GM21576 (cell line): ENCODE data around the gene CREB3.

Source experiments
- ATAC-seq: cut with Tn5 transposase; IDR thresholded peaks from one replicate; pipeline ENCODE4 v1.9.1; 2021; ENCODE audit warnings: mild to moderate bottlenecking, moderate library complexity; ENCODE audit not compliant: unreplicated experiment

CREB3 gene

GRCh38 chr9:35700942-35701341 lies 31.5 kb upstream of the CREB3 start:
- no peak for ATAC-seq

DNA sequence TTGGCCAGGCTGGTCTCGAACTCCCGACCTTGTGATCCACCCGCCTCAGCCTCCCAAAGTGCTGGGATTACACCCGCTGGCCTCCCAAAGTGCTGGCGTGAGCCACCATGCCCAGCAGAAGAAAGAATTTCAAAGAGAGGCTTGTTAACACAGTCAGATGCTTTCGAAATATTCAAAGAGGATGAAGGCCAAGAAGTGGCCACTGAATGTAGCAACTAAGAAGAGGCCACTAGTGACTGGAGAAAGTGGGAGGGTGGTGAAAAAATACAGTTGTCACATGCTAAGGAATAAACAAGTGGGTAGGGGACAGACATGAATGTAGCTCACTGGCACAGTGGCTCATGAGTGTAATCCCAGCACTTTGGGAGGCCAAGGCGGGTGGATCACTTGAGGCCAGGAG lies 29.8 kb upstream of the CREB3 start:
- no peak for ATAC-seq

GRCh38 chr9:35703906-35704672 lies 28.4 kb upstream of the CREB3 start:
- no peak for ATAC-seq

DNA sequence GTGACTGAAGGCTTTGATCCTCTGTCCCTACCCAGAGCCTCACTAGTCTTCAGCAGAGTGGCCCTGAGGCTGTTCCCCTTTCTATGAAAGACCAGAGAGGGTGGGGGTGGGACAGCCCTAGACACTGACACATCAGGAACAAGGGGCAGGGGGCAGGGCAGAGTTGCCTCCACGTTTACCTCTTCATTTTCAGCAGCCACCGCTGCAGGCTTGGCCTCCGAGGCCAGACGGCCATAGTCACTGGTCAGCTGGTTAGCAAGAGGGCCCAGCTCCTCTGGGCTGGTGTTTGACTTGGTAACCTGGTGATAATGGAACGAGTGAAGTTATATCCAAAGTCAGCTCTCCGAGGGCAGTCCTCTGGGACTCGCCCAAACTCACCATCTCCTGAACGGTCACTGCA lies 27.1 kb upstream of the CREB3 start:
- ATAC-seq = no peak

DNA sequence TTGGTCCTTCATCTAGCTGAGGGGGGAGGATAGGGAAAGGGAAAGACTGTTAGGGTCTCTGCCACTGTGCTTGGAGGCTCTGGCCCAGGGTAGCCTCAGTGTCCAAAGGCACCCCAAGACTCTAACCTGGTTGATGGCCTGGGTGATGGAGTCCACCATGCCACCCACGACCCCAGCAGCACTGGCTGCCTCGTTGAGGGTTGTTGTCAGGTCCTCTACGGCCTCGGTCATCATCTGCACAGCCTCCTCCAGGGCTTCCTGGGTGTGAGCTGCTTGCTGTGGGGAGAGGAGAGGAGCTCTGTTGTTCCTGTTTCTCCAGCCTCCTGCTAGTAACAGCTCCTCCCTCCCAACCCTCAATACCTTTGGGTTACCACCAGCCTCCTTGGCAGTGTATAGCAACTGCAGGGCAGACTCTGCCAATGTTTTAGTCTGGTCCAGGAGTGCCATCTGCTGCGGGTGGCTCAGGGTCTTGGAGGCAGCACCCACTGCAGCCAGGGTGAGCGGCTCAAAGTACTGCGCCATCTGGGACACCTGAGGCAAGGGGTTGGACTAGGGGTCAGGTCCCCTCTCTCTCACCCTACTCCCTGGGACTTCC lies 26.5 kb upstream of the CREB3 start:
- ATAC-seq = no peak

- no peak for ATAC-seq
Measured at GRCh38 chr9:35706951-35707350, 25.5 kb upstream of the CREB3 start.

DNA sequence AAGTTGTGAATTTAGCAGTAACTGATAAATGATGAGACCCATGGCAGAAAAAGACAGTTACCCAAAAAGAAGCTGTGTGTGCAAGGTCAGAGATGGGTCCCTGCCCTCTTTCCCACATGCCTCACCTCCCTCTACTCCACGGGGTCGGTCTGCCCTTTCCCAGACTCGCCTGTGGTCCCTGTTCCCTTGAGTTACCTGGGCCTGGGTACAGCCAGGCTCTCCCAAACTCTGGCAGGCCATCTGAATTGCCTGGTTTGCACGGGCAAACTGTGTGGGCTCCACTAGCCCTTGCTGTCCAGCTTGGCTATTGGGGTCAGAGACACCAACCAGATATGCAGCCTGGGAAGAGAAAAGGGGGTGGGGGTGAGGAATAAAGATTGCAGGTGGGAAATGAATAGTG lies 24.3 kb upstream of the CREB3 start:
- ATAC-seq = no peak

- ATAC-seq = no peak
Measured at GRCh38 chr9:35710818-35711500, 21.5 kb upstream of the CREB3 start.

GRCh38 chr9:35711501-35712428 lies 20.7 kb upstream of the CREB3 start:
- ATAC-seq = no peak

- ATAC-seq = no peak
Measured at GRCh38 chr9:35712762-35713400, 19.6 kb upstream of the CREB3 start.

DNA sequence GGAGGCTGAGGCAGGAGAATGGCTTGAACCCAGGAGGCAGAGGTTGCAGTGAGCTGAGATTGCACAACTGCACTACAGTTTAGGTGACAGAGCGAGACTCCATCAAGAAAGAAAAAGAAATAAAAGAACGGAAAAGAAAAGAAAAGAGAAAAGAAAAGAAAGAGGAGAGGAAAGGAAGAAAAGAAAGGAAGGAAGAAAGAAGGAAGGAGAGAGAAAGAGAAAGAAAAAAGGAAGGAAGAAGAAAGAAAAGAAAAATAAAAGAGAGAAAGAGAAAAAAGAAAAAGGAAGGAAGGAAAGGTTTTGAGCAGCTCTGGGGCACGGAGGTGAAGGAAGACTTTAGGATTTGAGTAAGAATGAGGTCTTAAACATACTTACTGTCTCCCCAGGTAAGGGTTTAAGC lies 18.9 kb upstream of the CREB3 start:
- no peak for ATAC-seq

GRCh38 chr9:35714123-35714522 lies 18.3 kb upstream of the CREB3 start:
- no peak for ATAC-seq

DNA sequence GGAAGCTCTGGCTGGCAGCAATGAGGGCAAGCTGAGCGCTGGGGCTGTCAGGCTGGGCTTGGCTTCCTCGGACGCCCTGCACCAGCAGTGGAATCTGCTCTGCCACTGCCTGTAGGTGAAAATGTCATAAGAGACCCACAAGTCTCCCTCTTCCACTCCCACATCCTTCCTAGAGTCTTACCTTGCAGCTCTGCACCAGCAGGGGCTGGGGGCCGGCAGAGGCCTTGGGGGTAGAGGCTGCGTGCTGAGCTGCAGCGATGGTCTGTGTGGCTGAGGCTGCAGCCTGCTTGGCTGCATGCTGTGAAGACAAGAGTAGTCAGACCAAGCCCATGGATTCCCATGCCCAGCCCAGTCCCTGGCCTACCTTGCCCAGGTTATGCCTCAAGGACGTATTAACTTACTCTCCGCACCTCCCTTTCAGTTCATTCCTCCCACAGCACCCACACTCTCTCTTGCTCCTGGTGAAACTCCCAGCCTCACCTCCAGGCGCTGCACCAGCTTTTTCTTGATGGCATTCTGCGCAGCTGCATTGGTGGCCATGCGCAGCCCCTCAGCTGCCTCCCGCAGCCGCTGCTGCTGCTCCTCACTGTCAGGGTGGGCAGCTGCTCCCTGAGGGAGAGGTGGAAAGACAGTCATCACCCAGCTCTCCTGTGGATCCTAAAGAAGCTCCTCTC lies 17.8 kb upstream of the CREB3 start:
- ATAC-seq = no peak

DNA sequence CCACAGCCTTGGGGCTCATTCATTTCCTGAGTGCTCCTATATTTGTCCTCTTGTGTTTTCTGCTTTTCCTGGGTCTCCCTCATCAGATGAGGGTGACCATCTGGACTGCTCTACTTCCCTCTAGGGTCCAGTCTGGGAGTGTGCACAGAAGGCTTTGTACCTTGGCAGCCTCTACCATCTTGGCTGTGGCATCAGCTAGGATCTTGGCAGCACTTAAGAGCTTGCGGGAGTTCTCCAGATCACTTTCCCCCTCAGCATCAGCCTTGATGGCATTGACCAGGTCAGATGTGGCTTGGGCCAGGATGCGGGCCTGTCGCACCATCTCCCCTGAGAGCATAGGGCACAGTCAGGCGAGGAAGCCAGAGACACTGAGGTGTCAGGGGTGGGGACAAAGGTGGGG lies 16.2 kb upstream of the CREB3 start:
- ATAC-seq = no peak

DNA sequence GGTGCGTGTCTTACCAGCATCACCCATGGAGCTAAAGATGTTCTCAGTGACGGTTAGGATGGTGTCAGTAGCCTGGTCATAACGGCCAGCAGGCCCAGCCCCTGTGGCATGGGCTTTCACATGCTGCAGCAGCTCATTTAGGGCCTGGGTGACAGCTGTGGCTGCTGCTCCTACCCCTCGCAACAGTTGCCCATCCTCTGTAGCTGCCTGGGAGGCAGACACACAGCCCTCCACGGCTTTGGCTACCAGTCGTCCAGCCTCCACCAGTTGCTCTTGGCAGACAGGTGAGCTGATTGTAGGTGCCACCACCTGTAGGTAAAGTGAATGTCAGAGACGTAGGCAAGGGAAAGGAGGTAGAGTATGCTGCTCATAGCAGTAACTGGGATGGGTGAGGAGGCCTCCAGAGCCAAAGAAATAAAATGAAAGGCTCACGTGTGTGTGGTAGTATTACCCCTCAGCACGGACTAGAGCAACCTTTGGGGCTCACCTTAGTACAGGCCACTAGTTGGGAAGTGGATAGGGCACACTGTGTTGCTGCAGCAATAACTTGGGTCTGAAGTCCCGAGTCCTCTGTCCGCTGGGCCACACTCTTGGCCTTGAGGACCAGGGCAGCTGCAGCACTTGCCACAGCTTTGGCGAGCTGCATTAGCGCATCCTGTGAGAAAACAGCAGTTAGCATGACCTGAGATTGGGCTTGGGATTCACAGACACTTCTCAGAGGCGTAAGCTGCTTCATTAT lies 15.2 kb upstream of the CREB3 start:
- ATAC-seq = no peak

DNA sequence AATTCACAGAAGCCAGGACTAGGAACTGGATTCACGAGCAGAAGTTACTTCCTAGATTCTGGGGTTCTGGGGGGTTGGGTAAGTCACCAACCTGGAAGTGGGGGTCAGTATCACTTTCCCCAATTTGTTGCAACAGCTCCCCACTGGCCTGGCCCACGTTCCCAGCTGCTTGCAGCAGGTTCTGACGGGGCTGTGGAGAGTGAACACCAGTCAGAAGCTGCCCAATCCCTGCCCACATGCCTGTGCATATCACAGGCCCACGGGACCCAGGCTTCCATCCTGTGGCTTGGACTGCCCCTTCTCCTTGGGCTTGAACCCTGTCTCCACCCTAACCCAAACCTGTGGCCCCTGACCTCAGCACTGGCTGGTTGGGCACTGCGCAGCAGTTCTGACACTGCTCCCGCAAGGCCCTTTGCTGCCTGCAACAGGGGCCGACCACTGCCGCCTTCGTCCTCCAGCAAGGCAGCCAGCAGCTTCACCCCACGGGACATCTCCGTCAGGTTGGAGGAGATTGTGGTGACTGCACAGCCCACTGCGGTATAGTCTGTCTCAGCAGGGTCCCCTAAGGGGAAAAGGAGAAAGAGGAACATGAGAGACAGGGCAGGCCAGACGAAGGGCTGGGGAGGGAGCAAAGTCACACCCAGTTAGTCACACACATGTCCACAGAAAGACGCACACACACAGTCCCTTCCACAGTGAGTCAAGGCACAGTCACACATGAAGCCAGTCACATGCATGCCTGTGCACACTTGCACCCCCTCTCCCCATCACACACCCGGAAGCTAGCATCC lies 13.6 kb upstream of the CREB3 start:
- no peak for ATAC-seq

- ATAC-seq = no peak
Measured at GRCh38 chr9:35719546-35719945, 12.9 kb upstream of the CREB3 start.

DNA sequence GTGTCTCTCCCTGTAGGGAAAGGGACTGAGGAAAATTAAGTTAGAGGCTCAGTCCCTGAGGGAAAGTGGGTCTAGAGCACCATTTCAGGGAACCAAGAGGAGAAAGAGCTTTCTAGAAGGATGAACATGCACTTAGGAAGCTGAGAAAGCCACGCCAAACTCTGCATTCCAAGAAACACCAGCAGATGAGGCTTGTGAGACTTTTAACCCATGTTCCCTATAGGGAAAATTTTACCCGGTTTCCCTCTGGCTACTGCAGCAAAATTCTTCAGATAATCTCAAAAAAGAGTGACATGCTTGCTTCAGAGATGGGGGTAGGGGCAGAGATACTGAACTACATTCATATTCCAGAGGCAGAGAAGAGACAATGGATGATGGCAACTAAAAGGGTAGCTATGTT lies 9.0 kb upstream of the CREB3 start:
- ATAC-seq = no peak

GRCh38 chr9:35723908-35724307 lies 8.6 kb upstream of the CREB3 start:
- ATAC-seq = no peak
